Activated T-helper 2 cell treated with anti-CD3 and anti-CD28 coated beads, Interferon-gamma antibody, Interleukin-2, Interleukin-4, amounts not matched to agents 10 μg/mL and 5 μg/mL and 100 μg/mL, durations not matched to agents 14 hours and 24 hours and 36 hours (primary cell): ENCODE results near the gene SIN3B. TPM values are rescaled to one million over a fixed set of nuclear protein-coding genes. Genes with fewer than 3 reads are reported as not detected.

Source experiments
- DNase-seq: peaks from one replicate; pipeline ENCODE4 v3.0.0; 2021; ENCODE audit warnings: low spot score
- H3K27ac Mint-ChIP-seq: one replicate; pipeline ENCODE4 v1.8.0; 2021; ENCODE audit warnings: mixed read lengths
- H3K27me3 Mint-ChIP-seq: one replicate; pipeline ENCODE4 v1.8.0; 2021; ENCODE audit warnings: low read depth, mixed read lengths
- H3K36me3 Mint-ChIP-seq: one replicate; pipeline ENCODE4 v1.8.0; 2021; ENCODE audit warnings: low read depth, mixed read lengths
- H3K4me1 Mint-ChIP-seq: one replicate; pipeline ENCODE4 v1.8.0; 2021; ENCODE audit warnings: low read depth, mixed read lengths
- H3K4me3 Mint-ChIP-seq: one replicate; pipeline ENCODE4 v1.8.0; 2021; ENCODE audit warnings: low read depth, mild to moderate bottlenecking, moderate library complexity, mixed read lengths
- H3K9me3 Mint-ChIP-seq: one replicate; pipeline ENCODE4 v1.8.0; 2021; ENCODE audit warnings: mixed read lengths
- intact Hi-C: fragments of 100-400 bp; cut with micrococcal nuclease; formaldehyde crosslinking; loops from one replicate; pipeline ENCODE4 v1.15.1; 2023
- total RNA-seq: library from RNA; stranded (reverse); gene quantifications from 2 replicates; pipeline ENCODE4 v1.2.3, GENCODE V29; 2022

SIN3B gene
- total RNA-seq, 1 donor from 2014 or later: 40.5 TPM

- no peaks in the 10 kb centered on the region for H3K4me1 Mint-ChIP-seq
- H3K9me3 Mint-ChIP-seq: peaks cover 13% of the 10 kb centered on the region
- H3K4me3 Mint-ChIP-seq: no peak overlapping the region
- no peak for DNase-seq
- no peaks in the 10 kb centered on the region for H3K27me3 Mint-ChIP-seq
- H3K27ac Mint-ChIP-seq: no peak overlapping the region
- H3K36me3 Mint-ChIP-seq: peaks cover 2% of the 10 kb centered on the region
- intact Hi-C loops: no loop called here
Measured at GRCh38 chr19:16917401-16917800, 88.2 kb downstream of the SIN3B start.

GRCh38 chr19:16919496-16919895 is 90.3 kb downstream of the SIN3B start:
- DNase-seq: no peak
- no peaks in the 10 kb centered on the region for H3K27me3 Mint-ChIP-seq
- no peaks in the 10 kb centered on the region for H3K36me3 Mint-ChIP-seq
- intact Hi-C loops: no loop called here
- H3K9me3 Mint-ChIP-seq: no peaks in the 10 kb centered on the region
- no peaks in the 10 kb centered on the region for H3K4me1 Mint-ChIP-seq
- H3K27ac Mint-ChIP-seq: no peak overlapping the region
- H3K4me3 Mint-ChIP-seq: no peak overlapping the region

GRCh38 chr19:16920816-16921529 is 91.8 kb downstream of the SIN3B start:
- intact Hi-C loops: no loop called here

GRCh38 chr19:16921766-16922591 is 92.8 kb downstream of the SIN3B start:
- no peak for DNase-seq
- H3K27me3 Mint-ChIP-seq: no peaks in the 10 kb centered on the region
- H3K27ac Mint-ChIP-seq: no peak overlapping the region
- intact Hi-C loops: no loop called here
- no peaks in the 10 kb centered on the region for H3K4me1 Mint-ChIP-seq
- no peak overlapping the region for H3K4me3 Mint-ChIP-seq
- H3K36me3 Mint-ChIP-seq: no peaks in the 10 kb centered on the region
- peaks cover 15% of the 10 kb centered on the region for H3K9me3 Mint-ChIP-seq

More at GRCh38 chr19:16920816-16921529, 91.8 kb downstream of the SIN3B start:
- no peaks in the 10 kb centered on the region for H3K27me3 Mint-ChIP-seq
- no peak overlapping the region for H3K27ac Mint-ChIP-seq
- H3K4me3 Mint-ChIP-seq: no peak overlapping the region
- H3K4me1 Mint-ChIP-seq: no peaks in the 10 kb centered on the region
- DNase-seq: no peak
- H3K9me3 Mint-ChIP-seq: peaks cover 9% of the 10 kb centered on the region
- H3K36me3 Mint-ChIP-seq: no peaks in the 10 kb centered on the region

GRCh38 chr19:16922592-16922934 is 93.4 kb downstream of the SIN3B start:
- intact Hi-C loops: no loop called here
- DNase-seq: no peak
- Mint-ChIP-seq H3K27ac (no peak overlapping the region), H3K4me1 (no peaks in the 10 kb centered on the region), H3K4me3 (no peak overlapping the region), H3K27me3 (no peaks in the 10 kb centered on the region), H3K36me3 (no peaks in the 10 kb centered on the region), H3K9me3 (peaks cover 19% of the 10 kb centered on the region)

GRCh38 chr19:16922949-16923348 is 93.8 kb downstream of the SIN3B start:
- Mint-ChIP-seq H3K9me3 (peaks cover 19% of the 10 kb centered on the region), H3K4me1 (no peaks in the 10 kb centered on the region), H3K4me3 (no peak overlapping the region), H3K27ac (no peak overlapping the region), H3K36me3 (no peaks in the 10 kb centered on the region), H3K27me3 (no peaks in the 10 kb centered on the region)
- intact Hi-C loops: no loop called here
- no peak for DNase-seq

GRCh38 chr19:16927883-16928282 is 98.7 kb downstream of the SIN3B start:
- H3K27ac Mint-ChIP-seq: no peak overlapping the region

GRCh38 chr19:16928351-16928750 is 99.2 kb downstream of the SIN3B start:
- Mint-ChIP-seq H3K4me3 (no peak overlapping the region), H3K27ac (no peak overlapping the region), H3K27me3 (no peaks in the 10 kb centered on the region), H3K9me3 (peaks cover 34% of the 10 kb centered on the region), H3K4me1 (no peaks in the 10 kb centered on the region), H3K36me3 (no peaks in the 10 kb centered on the region)
- DNase-seq: no peak
- intact Hi-C loops: no loop called here

More at GRCh38 chr19:16927883-16928282, 98.7 kb downstream of the SIN3B start:
- Mint-ChIP-seq H3K27me3 (no peaks in the 10 kb centered on the region), H3K4me3 (no peak overlapping the region), H3K36me3 (no peaks in the 10 kb centered on the region), H3K4me1 (no peaks in the 10 kb centered on the region), H3K9me3 (peaks cover 32% of the 10 kb centered on the region)
- DNase-seq: no peak
- intact Hi-C loops: no loop called here

- DNase-seq: no peak
Measured at GRCh38 chr19:16928916-16929315, 99.7 kb downstream of the SIN3B start.

More at GRCh38 chr19:16928916-16929315, 99.7 kb downstream of the SIN3B start:
- no peaks in the 10 kb centered on the region for H3K4me1 Mint-ChIP-seq
- H3K36me3 Mint-ChIP-seq: no peaks in the 10 kb centered on the region
- no peak overlapping the region for H3K4me3 Mint-ChIP-seq
- no peaks in the 10 kb centered on the region for H3K27me3 Mint-ChIP-seq
- no peak overlapping the region for H3K27ac Mint-ChIP-seq
- H3K9me3 Mint-ChIP-seq: peaks cover 39% of the 10 kb centered on the region
- intact Hi-C loops: no loop called here

Other genes starting within 250 kb of the SIN3B start
- 13.4 and 15.8 TPM in 2 replicates for gene MED26, start 201.2 kb upstream of the SIN3B start, total RNA-seq
- gene SMIM7, start 169.3 kb upstream of the SIN3B start, total RNA-seq: 60.3 and 60.9 TPM in 2 replicates
- 0.64 and 0.96 TPM in 2 replicates for gene TMEM38A, start 168.3 kb upstream of the SIN3B start, total RNA-seq
- gene NWD1, start 109.6 kb upstream of the SIN3B start, total RNA-seq: not detected in 2 replicates
- not detected in 2 replicates for gene F2RL3, start 59.6 kb downstream of the SIN3B start, total RNA-seq
- 0.27 and 0.44 TPM in 2 replicates for gene CPAMD8, start 197.4 kb downstream of the SIN3B start, total RNA-seq
- gene HAUS8, start 246.1 kb downstream of the SIN3B start, total RNA-seq: 27.8 and 28.8 TPM in 2 replicates
- 143 TPM in 2 replicates for gene MYO9B, start 246.4 kb downstream of the SIN3B start, total RNA-seq